HepG2 (cell line): ENCODE measurements around the gene ZBTB20. TPM values are rescaled to one million over a fixed set of nuclear protein-coding genes. Genes with fewer than 3 reads are reported as not detected.

Experiments
- ATAC-seq: fragments of 200-7000 bp; cut with Tn5 transposase; 3 replicates; pipeline ENCODE4 v1.9.1; 2020; ENCODE audit warnings: mild to moderate bottlenecking, moderate library complexity
- BruUV-seq: library from RNA; stranded (reverse); fragments of 400-500 nt; replicated peaks from 2 replicates; lab custom pipeline; 2021; lab: Mats Ljungman, UMichigan
- CTCF ChIA-PET: fragments of 300-600 bp; formaldehyde crosslinking; extraction: SDS; loops from one replicate; lab custom pipeline; 2021; ENCODE audit warnings: low total read pairs, inconsistent platforms, low intra/inter-chr PET ratio; lab: Yijun Ruan, JAX
- POLR2A ChIA-PET: fragments of 350-600 bp; sonication (Branson Sonifier 250); formaldehyde crosslinking; loops from one replicate; lab custom pipeline; 2020; ENCODE audit warnings: antibody characterized with exemption, inconsistent platforms; lab: Yijun Ruan, JAX
- DNase-seq: peaks from one replicate; pipeline ENCODE4 v3.0.0-alpha.2; 2015; ENCODE audit warnings: low spot score
- FAIRE-seq: peaks from 3 replicates; lab custom pipeline; 2011; peaks lifted over from hg19 to GRCh38; lab: Jason Lieb, UNC
- H2AFZ ChIP-seq: one replicate; pipeline ENCODE4 v1.6.1; 2011; ENCODE audit warnings: low read length, inconsistent platforms
- H3K27ac ChIP-seq: fragments of 300-600 bp; 3 replicates; pipeline ENCODE4 v1.8.0; 2011; ENCODE audit warnings: mixed run types, mild to moderate bottlenecking, mixed read lengths, low read length, inconsistent platforms; ENCODE audit not compliant: insufficient read depth; ENCODE audit errors: extremely low read length
- H3K27me3 ChIP-seq, 2 experiments: fragments of 200-600 bp in 1 of 2; 2 replicates in 1 of 2; 3 replicates in 1 of 2; pipeline versions ENCODE4 v1.6.0 to v1.8.0; 2011; ENCODE audit warnings: low read length in 2 of 2, mild to moderate bottlenecking in 2 of 2, moderate library complexity in 2 of 2, inconsistent platforms in 1 of 2; ENCODE audit not compliant: insufficient read depth in 2 of 2, control insufficient read depth in 1 of 2
- H3K36me3 ChIP-seq, 2 experiments: fragments of 200-600 bp in 1 of 2; replicated peaks in 1 of 2; 2 replicates in 1 of 2; 3 replicates in 1 of 2; pipeline versions ENCODE4 v1.5.1 to v1.8.0; 2011; ENCODE audit warnings: low read length in 2 of 2, inconsistent platforms in 1 of 2; ENCODE audit not compliant: insufficient read depth in 2 of 2, control insufficient read depth in 1 of 2
- H3K4me1 ChIP-seq: 2 replicates; pipeline ENCODE4 v1.5.1; 2012; ENCODE audit warnings: low read length, inconsistent platforms; ENCODE audit not compliant: insufficient read depth
- H3K4me2 ChIP-seq: 2 replicates; pipeline ENCODE4 v1.6.0; 2011; ENCODE audit warnings: low read depth, low read length, inconsistent platforms
- H3K4me3 ChIP-seq, 3 experiments: fragments of 200-600 bp in 1 of 3; sonication (generic), shearing (Covaris generic) in 1 of 3; replicated peaks in 1 of 3; 2 replicates each; pipeline ENCODE4 v1.5.1; 2011 to 2016; ENCODE audit warnings: low read length in 3 of 3, inconsistent platforms in 2 of 3, low read depth in 2 of 3, mild to moderate bottlenecking in 2 of 3, control low read depth in 1 of 3, mixed read lengths in 1 of 3; ENCODE audit not compliant: insufficient read depth in 1 of 3
- H3K79me2 ChIP-seq: one replicate; pipeline ENCODE4 v1.6.1; 2011; ENCODE audit warnings: low read length, inconsistent platforms; ENCODE audit not compliant: insufficient read depth
- H3K9ac ChIP-seq: 2 replicates; pipeline ENCODE4 v1.6.0; 2011; ENCODE audit warnings: mild to moderate bottlenecking, low read depth, low read length, inconsistent platforms; ENCODE audit not compliant: insufficient read depth
- H3K9me3 ChIP-seq: 2 replicates; pipeline ENCODE4 v1.5.1; 2012; ENCODE audit warnings: mild to moderate bottlenecking, low read length
- H4K20me1 ChIP-seq: 2 replicates; pipeline ENCODE4 v1.6.0; 2011; ENCODE audit warnings: inconsistent platforms, mild to moderate bottlenecking, low read length, moderate library complexity; ENCODE audit not compliant: insufficient read depth
- CREM ChIP-seq, 2 experiments: sonication (generic) in 1 of 2; formaldehyde crosslinking in 1 of 2; IDR thresholded peaks; 2 replicates each; pipeline versions ENCODE4 v1.4.0 to v1.6.1; 2016 to 2020; ENCODE audit warnings: antibody characterized with exemption in 1 of 2, mild to moderate bottlenecking in 1 of 2, missing genetic modification reagents in 1 of 2
- ISX ChIP-seq: sonication (generic); formaldehyde crosslinking; conservative IDR thresholded peaks from 2 replicates; pipeline ENCODE4 v1.5.0; 2020; ENCODE audit warnings: missing genetic modification reagents
- KLF6 ChIP-seq: IDR thresholded peaks from 2 replicates; pipeline ENCODE4 v1.8.0; 2016; ENCODE audit warnings: missing biosample characterization, missing genetic modification reagents
- NCOA1 ChIP-seq: sonication (generic); formaldehyde crosslinking; IDR thresholded peaks from 2 replicates; pipeline ENCODE4 v1.9.0; 2021; ENCODE audit warnings: missing genetic modification reagents
- ZHX1 ChIP-seq: sonication (generic); formaldehyde crosslinking; IDR thresholded peaks from 2 replicates; pipeline ENCODE4 v1.8.1; 2022; ENCODE audit warnings: low read depth, mild to moderate bottlenecking, missing genetic modification reagents
- ZNF30 ChIP-seq: sonication (generic); formaldehyde crosslinking; IDR thresholded peaks from 2 replicates; pipeline ENCODE4 v1.5.0; 2020; ENCODE audit warnings: mild to moderate bottlenecking, missing genetic modification reagents
- ZNF318 ChIP-seq: sonication (generic); formaldehyde crosslinking; IDR thresholded peaks from 2 replicates; pipeline ENCODE4 v1.4.0; 2020; ENCODE audit warnings: mild to moderate bottlenecking, missing genetic modification reagents
- WGBS: methylation state at CpG from one replicate; pipeline ENCODE4 v1.1.6; 2017; ENCODE audit warnings: low lambda C conversion rate; 5-methylcytosine and 5-hydroxymethylcytosine counted together
- in situ Hi-C: cut with HindIII; loops from 2 replicates; pipeline ENCODE4 v1.10.0; 2017; ENCODE audit warnings: low pct_unique_long_range_greater_than_20kb; ENCODE audit not compliant: extremely low pct_ligation_motif_present
- intact Hi-C: fragments of 100-400 bp; cut with micrococcal nuclease; formaldehyde crosslinking; loops from one replicate; pipeline ENCODE4 v1.10.0; 2022; ENCODE audit not compliant: unreplicated experiment
- polyA plus RNA-seq, 8 experiments: library from polyadenylated mRNA; depleted of rRNA in 3 of 8; stranded (reverse) in 7 of 8; unstranded in 1 of 8; fragments of >200 nt; fragmentation: Illumina TruSeq in 4 of 8; extraction: Trizol in 4 of 8; gene quantifications; 2 replicates each; pipeline versions ENCODE4 v1.2.1 to v1.2.3, GENCODE V29; 2011 to 2016; ENCODE audit warnings: low read depth in 4 of 8, missing spikeins in 1 of 8, mixed read lengths in 1 of 8; ENCODE audit not compliant: insufficient read depth in 1 of 8
- total RNA-seq, 5 experiments: library from RNA; depleted of rRNA; stranded (reverse); fragments of >200 nt; fragmentation: Illumina TruSeq; extraction: Trizol; gene quantifications; 2 replicates each; pipeline ENCODE4 v1.2.3, GENCODE V29; 2016; ENCODE audit warnings: low read depth in 1 of 5

Gene ZBTB20
- total and polyA plus RNA-seq, 2 of the 13 experiments (the other 11 are each of a cell fraction or from before 2014, with no cell fraction given) = 1.9 to 8.8 TPM

- CTCF ChIA-PET = no interaction called here
- no peak overlapping the region for H3K9ac ChIP-seq
- H3K4me2 ChIP-seq = no peak overlapping the region
- WGBS = 88% methylated on average over 1 of the region's 1 CpG
- DNase-seq = no peak
- H3K36me3 ChIP-seq = no peaks in the 10 kb centered on the region
- BruUV-seq = no TSS peak
- no peak for ATAC-seq
- POLR2A ChIA-PET = no interaction called here
- no peak overlapping the region for H3K4me3 ChIP-seq
- in situ Hi-C loops (no loop called here), intact Hi-C loops (no loop called here)
- H3K27me3 ChIP-seq = no peaks in the 10 kb centered on the region
- FAIRE-seq = no peak
- H4K20me1 ChIP-seq = no peaks in the 10 kb centered on the region
- no peaks in the 10 kb centered on the region; the same call in 1 of the 2 replicates for H3K9me3 ChIP-seq
- H3K27ac ChIP-seq = no peak overlapping the region
- TF ChIP-seq ZNF30 (CRISPR knock-in tag) (no peak), NCOA1 (no peak), ISX (CRISPR knock-in tag) (no peak), CREM (IDR thresholded peaks at IDR 0.05) (no peak), CREM (CRISPR knock-in tag; IDR thresholded peaks at IDR 0.05) (no peak), KLF6 (no peak)
- TF ChIP-seq, all 625 proteins: peak for 0
- Histone ChIP-seq H3K79me2 (no peaks in the 10 kb centered on the region), H3K4me1 (no peaks in the 10 kb centered on the region), H2AFZ (no peak overlapping the region)
Observed at GRCh38 chr3:114953800-114954199, 193.3 kb downstream of the ZBTB20 start.

GRCh38 chr3:114953215-114953799 is 193.8 kb downstream of the ZBTB20 start:
- intact Hi-C loops = no loop called here
- H3K4me2 ChIP-seq = no peak overlapping the region
- in situ Hi-C loops = no loop called here
- H4K20me1 ChIP-seq = no peaks in the 10 kb centered on the region
- no peak overlapping the region for H3K4me3 ChIP-seq
- no peaks in the 10 kb centered on the region for H3K36me3 ChIP-seq
- H3K9ac ChIP-seq = no peak overlapping the region
- H3K4me1 ChIP-seq = no peaks in the 10 kb centered on the region
- ChIA-PET POLR2A (no interaction called here), CTCF (no interaction called here)
- BruUV-seq = no TSS peak
- FAIRE-seq = no peak
- no peak for DNase-seq
- no peak for ATAC-seq
- H3K27ac ChIP-seq = no peak overlapping the region
- WGBS = 41% methylated on average over 3 of the region's 3 CpGs
- H3K79me2 ChIP-seq = no peaks in the 10 kb centered on the region
- no peak overlapping the region for H2AFZ ChIP-seq
- no peaks in the 10 kb centered on the region; the same call in 1 of the 2 replicates for H3K9me3 ChIP-seq
- H3K27me3 ChIP-seq = no peaks in the 10 kb centered on the region
- TF ChIP-seq ZHX1 (CRISPR knock-in tag) (no peak), ZNF318 (no peak)
